ENCODE measurements around the gene DDI2. TPM values are rescaled to one million over a fixed set of nuclear protein-coding genes. Genes with fewer than 3 reads are reported as not detected.

Gene DDI2
- total and polyA plus RNA-seq, 4 experiments from 2014 or later = 1.0 to 47.6 (median 25.7) TPM

GRCh38 chr1:15654091-15654690 lies 36.9 kb downstream of the DDI2 start:
- peak overlapping the region in 1 of 7 donors; percentile 15 for H3K27ac Mint-ChIP-seq
- Histone ChIP-seq H3K4me1 (ENCODE audit: insufficient read depth, low read length) (no peaks in the 10 kb centered on the region), H3K36me3 (ENCODE audit: insufficient read depth, low read length) (peaks cover 45% of the 10 kb centered on the region), H3K27ac (ENCODE audit: low read depth, low read length) (no peak overlapping the region), H3K27me3 (ENCODE audit: insufficient read depth, low read length) (no peaks in the 10 kb centered on the region), H3K9me3 (ENCODE audit: control insufficient read depth in 1 of 2, low read length in 2 of 2) (no peaks in the 10 kb centered on the region), H3K4me3 (ENCODE audit: low read length in 2 of 2) (no peak overlapping the region)
- no peaks in the 10 kb centered on the region for H3K4me1 Mint-ChIP-seq
- H3K4me3 Mint-ChIP-seq = no peak overlapping the region
- DNase-seq = no peak
- no peaks in the 10 kb centered on the region for H3K9me3 Mint-ChIP-seq
- ChIA-PET POLR2A (ENCODE audit: partially characterized antibody) (no interaction called here), CTCF (ENCODE audit: partially characterized antibody) (interaction anchor here (0.7 to 1.8 kb wide), 5 partner anchors 10 to 127 kb away, joined by 3 to 7 read pairs (median 5); partner anchors contain the start of gene DNAJC16)
- H3K36me3 Mint-ChIP-seq = peaks cover 41 to 67% of the 10 kb centered on the region in 2 donors
- H3K27me3 Mint-ChIP-seq = no peaks in the 10 kb centered on the region
- intact Hi-C loops (cut with micrococcal nuclease) = no loop called here

DNA sequence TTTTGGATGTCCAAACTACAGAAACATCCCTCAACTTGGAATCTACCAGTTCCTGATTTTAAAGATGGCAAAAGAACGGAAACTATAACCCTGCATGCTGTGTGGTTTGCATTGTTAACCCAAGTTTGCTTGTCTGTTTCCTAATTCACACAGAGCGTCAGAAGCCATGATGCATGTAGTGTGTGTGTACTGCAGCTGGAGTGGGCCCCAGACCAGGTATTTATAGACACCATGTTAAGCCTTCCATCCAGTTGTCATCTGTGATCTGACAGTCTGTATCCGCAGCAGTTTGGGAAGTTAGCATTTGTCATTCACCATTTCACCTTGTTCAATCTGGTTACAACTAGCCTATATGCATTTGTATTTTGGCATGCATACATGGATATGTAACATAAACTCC lies 39.2 kb downstream of the DDI2 start:
- Mint-ChIP-seq H3K27me3 (no peaks in the 10 kb centered on the region), H3K4me3 (no peak overlapping the region), H3K36me3 (peaks cover 50 to 74% of the 10 kb centered on the region in 2 donors), H3K27ac (peak overlapping the region in 3 of 7 donors; percentile 32 to 53 (median 42)), H3K4me1 (no peaks in the 10 kb centered on the region), H3K9me3 (no peaks in the 10 kb centered on the region)
- Histone ChIP-seq H3K4me3 (ENCODE audit: low read length in 2 of 2) (no peak overlapping the region), H3K27me3 (ENCODE audit: insufficient read depth, low read length) (no peaks in the 10 kb centered on the region), H3K9me3 (ENCODE audit: control insufficient read depth in 1 of 2, low read length in 2 of 2) (no peaks in the 10 kb centered on the region), H3K27ac (ENCODE audit: low read depth, low read length) (no peak overlapping the region), H3K36me3 (ENCODE audit: insufficient read depth, low read length) (peaks cover 50% of the 10 kb centered on the region), H3K4me1 (ENCODE audit: insufficient read depth, low read length) (no peaks in the 10 kb centered on the region)
- CTCF ChIA-PET (ENCODE audit: partially characterized antibody) = interaction anchor here (1.7 kb wide), 1 partner anchor 13 kb away, joined by 4 read pairs; no protein-coding TSS in a partner anchor
- intact Hi-C loops (cut with micrococcal nuclease) = no loop called here
- POLR2A ChIA-PET (ENCODE audit: partially characterized antibody) = no interaction called here
- DNase-seq = no peak

- no peak overlapping the region for H3K4me3 ChIP-seq (ENCODE audit: low read length in 2 of 2)
- CTCF ChIA-PET (ENCODE audit: partially characterized antibody) = interaction anchor here (1.7 kb wide), 1 partner anchor 14 kb away, joined by 4 read pairs; no protein-coding TSS in a partner anchor
- intact Hi-C loops (cut with micrococcal nuclease) = no loop called here
- H3K4me1 ChIP-seq (ENCODE audit: insufficient read depth, low read length) = no peaks in the 10 kb centered on the region
- Mint-ChIP-seq H3K36me3 (peaks cover 47 to 74% of the 10 kb centered on the region in 2 donors), H3K27ac (peak overlapping the region in 2 of 7 donors; percentile 39 to 79), H3K27me3 (no peaks in the 10 kb centered on the region), H3K4me1 (no peaks in the 10 kb centered on the region), H3K4me3 (no peak overlapping the region), H3K9me3 (no peaks in the 10 kb centered on the region)
- H3K36me3 ChIP-seq (ENCODE audit: insufficient read depth, low read length) = peaks cover 45% of the 10 kb centered on the region
- no peak for DNase-seq
- no peaks in the 10 kb centered on the region for H3K9me3 ChIP-seq (ENCODE audit: control insufficient read depth in 1 of 2, low read length in 2 of 2)
- POLR2A ChIA-PET (ENCODE audit: partially characterized antibody) = no interaction called here
- no peaks in the 10 kb centered on the region for H3K27me3 ChIP-seq (ENCODE audit: insufficient read depth, low read length)
- no peak overlapping the region for H3K27ac ChIP-seq (ENCODE audit: low read depth, low read length)
Observed at GRCh38 chr1:15657021-15657420, 39.8 kb downstream of the DDI2 start.

GRCh38 chr1:15660151-15660550 lies 42.9 kb downstream of the DDI2 start:
- ChIA-PET CTCF (ENCODE audit: partially characterized antibody) (interaction anchor here (1.3 kb wide), 1 partner anchor 81 kb away, joined by 3 read pairs; no protein-coding TSS in a partner anchor), POLR2A (ENCODE audit: partially characterized antibody) (no interaction called here)
- no peaks in the 10 kb centered on the region for H3K4me1 ChIP-seq (ENCODE audit: insufficient read depth, low read length)
- no peak for DNase-seq
- Mint-ChIP-seq H3K27ac (no peak overlapping the region), H3K36me3 (peaks cover 40 to 68% of the 10 kb centered on the region in 2 donors), H3K9me3 (no peaks in the 10 kb centered on the region), H3K4me3 (no peak overlapping the region), H3K4me1 (no peaks in the 10 kb centered on the region), H3K27me3 (no peaks in the 10 kb centered on the region)
- H3K36me3 ChIP-seq (ENCODE audit: insufficient read depth, low read length) = peaks cover 43% of the 10 kb centered on the region
- H3K9me3 ChIP-seq (ENCODE audit: control insufficient read depth in 1 of 2, low read length in 2 of 2) = no peaks in the 10 kb centered on the region
- no peaks in the 10 kb centered on the region for H3K27me3 ChIP-seq (ENCODE audit: insufficient read depth, low read length)
- H3K27ac ChIP-seq (ENCODE audit: low read depth, low read length) = no peak overlapping the region
- intact Hi-C loops (cut with micrococcal nuclease) = no loop called here
- H3K4me3 ChIP-seq (ENCODE audit: low read length in 2 of 2) = no peak overlapping the region

DNA sequence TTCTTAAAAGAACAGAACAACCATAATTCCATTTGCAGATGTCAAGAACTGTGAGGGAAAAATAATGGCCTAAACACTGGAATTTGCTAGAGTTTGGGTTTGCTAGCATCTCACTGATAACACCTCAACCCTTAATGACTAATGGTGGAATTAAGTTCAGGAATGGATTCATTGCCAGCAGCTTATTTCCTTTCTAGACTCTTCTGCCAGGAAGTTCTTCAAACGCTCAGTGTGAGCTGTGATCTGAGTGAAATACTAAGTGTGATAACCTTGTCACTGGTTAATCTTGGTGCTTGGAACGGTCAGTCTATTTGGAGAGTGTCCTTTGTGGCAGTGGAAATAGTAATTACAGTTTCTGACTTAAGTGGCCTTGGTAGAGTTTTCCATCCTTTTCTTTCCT lies 45.2 kb downstream of the DDI2 start:
- ChIA-PET POLR2A (ENCODE audit: partially characterized antibody) (no interaction called here), CTCF (ENCODE audit: partially characterized antibody) (no interaction called here)
- Mint-ChIP-seq H3K4me1 (peaks cover 0 to 4% (median 0%) of the 10 kb centered on the region in 4 donors), H3K9me3 (no peaks in the 10 kb centered on the region), H3K36me3 (peaks cover 34 to 50% of the 10 kb centered on the region in 2 donors), H3K27ac (no peak overlapping the region), H3K27me3 (no peaks in the 10 kb centered on the region), H3K4me3 (no peak overlapping the region)
- Histone ChIP-seq H3K27ac (ENCODE audit: low read depth, low read length) (no peak overlapping the region), H3K27me3 (ENCODE audit: insufficient read depth, low read length) (no peaks in the 10 kb centered on the region), H3K4me3 (ENCODE audit: low read length in 2 of 2) (no peak overlapping the region), H3K36me3 (ENCODE audit: insufficient read depth, low read length) (peaks cover 29% of the 10 kb centered on the region), H3K4me1 (ENCODE audit: insufficient read depth, low read length) (no peaks in the 10 kb centered on the region), H3K9me3 (ENCODE audit: control insufficient read depth in 1 of 2, low read length in 2 of 2) (no peaks in the 10 kb centered on the region)
- DNase-seq = no peak
- intact Hi-C loops (cut with micrococcal nuclease) = no loop called here

DNA sequence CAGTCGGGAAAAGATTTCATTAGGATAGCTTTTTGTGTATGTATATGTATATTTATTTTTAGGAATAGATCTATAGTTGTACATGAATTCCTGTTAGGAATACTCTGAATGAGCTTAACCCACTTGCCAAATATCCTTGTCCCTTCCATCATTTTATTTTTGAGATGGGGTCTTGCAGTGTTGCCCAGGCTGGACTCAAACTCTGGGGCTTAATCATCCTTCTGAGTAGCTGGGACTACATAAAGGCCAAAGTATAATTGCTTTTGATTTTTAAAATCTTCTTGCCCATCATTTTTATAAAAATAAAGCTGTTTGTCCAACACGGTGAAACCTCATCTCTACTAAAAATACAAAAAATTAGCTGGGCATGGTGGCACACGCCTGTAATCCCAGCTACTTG lies 46.7 kb downstream of the DDI2 start:
- ChIA-PET POLR2A (ENCODE audit: partially characterized antibody) (interaction anchor here (1.7 kb wide), 1 partner anchor 46 kb away, joined by 5 read pairs; no protein-coding TSS in a partner anchor), CTCF (ENCODE audit: partially characterized antibody) (interaction anchor here (0.6 to 1.1 kb wide), 3 partner anchors 10 to 242 kb away, joined by 3 to 5 read pairs (median 3); no protein-coding TSS in a partner anchor)
- peaks cover 0 to 2% (median 0%) of the 10 kb centered on the region in 8 donors for H3K9me3 Mint-ChIP-seq
- Histone ChIP-seq H3K9me3 (ENCODE audit: control insufficient read depth in 1 of 2, low read length in 2 of 2) (no peaks in the 10 kb centered on the region), H3K27ac (ENCODE audit: low read depth, low read length) (no peak overlapping the region), H3K36me3 (ENCODE audit: insufficient read depth, low read length) (peaks cover 26% of the 10 kb centered on the region), H3K27me3 (ENCODE audit: insufficient read depth, low read length) (no peaks in the 10 kb centered on the region), H3K4me1 (ENCODE audit: insufficient read depth, low read length) (no peaks in the 10 kb centered on the region), H3K4me3 (ENCODE audit: low read length in 2 of 2) (no peak overlapping the region)
- DNase-seq = no peak
- H3K27me3 Mint-ChIP-seq = no peaks in the 10 kb centered on the region
- H3K27ac Mint-ChIP-seq = no peak overlapping the region
- peaks cover 0 to 4% (median 2%) of the 10 kb centered on the region in 4 donors for H3K4me1 Mint-ChIP-seq
- intact Hi-C loops (cut with micrococcal nuclease) = no loop called here
- peaks cover 28 to 42% of the 10 kb centered on the region in 2 donors for H3K36me3 Mint-ChIP-seq
- H3K4me3 Mint-ChIP-seq = no peak overlapping the region

GRCh38 chr1:15667362-15667761 lies 50.1 kb downstream of the DDI2 start:
- CTCF ChIA-PET (ENCODE audit: partially characterized antibody) = interaction anchor here (2.7 kb wide), 1 partner anchor 14 kb away, joined by 7 read pairs; no protein-coding TSS in a partner anchor
- POLR2A ChIA-PET (ENCODE audit: partially characterized antibody) = no interaction called here
- Mint-ChIP-seq H3K27ac (peak overlapping the region in 1 of 7 donors; percentile 4), H3K9me3 (peaks cover 0 to 2% (median 0%) of the 10 kb centered on the region in 8 donors), H3K4me1 (peaks cover 0 to 4% (median 2%) of the 10 kb centered on the region in 4 donors), H3K27me3 (no peaks in the 10 kb centered on the region), H3K36me3 (peaks cover 3 to 9% of the 10 kb centered on the region in 2 donors), H3K4me3 (no peak overlapping the region)
- Histone ChIP-seq H3K4me3 (ENCODE audit: low read length in 2 of 2) (no peak overlapping the region), H3K27me3 (ENCODE audit: insufficient read depth, low read length) (no peaks in the 10 kb centered on the region), H3K36me3 (ENCODE audit: insufficient read depth, low read length) (no peaks in the 10 kb centered on the region), H3K4me1 (ENCODE audit: insufficient read depth, low read length) (no peaks in the 10 kb centered on the region), H3K9me3 (ENCODE audit: control insufficient read depth in 1 of 2, low read length in 2 of 2) (no peaks in the 10 kb centered on the region), H3K27ac (ENCODE audit: low read depth, low read length) (no peak overlapping the region)
- intact Hi-C loops (cut with micrococcal nuclease) = no loop called here
- DNase-seq = no peak

All from CD4-positive, alpha-beta memory T cell (primary cell).